Measurements from ENCODE around the gene CHCHD4. TPM values are rescaled to one million over a fixed set of nuclear protein-coding genes. Genes with fewer than 3 reads are reported as not detected.

The CHCHD4 gene
- total and polyA plus RNA-seq, 2 of the 13 experiments (the other 11 are each of a cell fraction or from before 2014, with no cell fraction given), result 15.8 to 24.1 TPM

DNA sequence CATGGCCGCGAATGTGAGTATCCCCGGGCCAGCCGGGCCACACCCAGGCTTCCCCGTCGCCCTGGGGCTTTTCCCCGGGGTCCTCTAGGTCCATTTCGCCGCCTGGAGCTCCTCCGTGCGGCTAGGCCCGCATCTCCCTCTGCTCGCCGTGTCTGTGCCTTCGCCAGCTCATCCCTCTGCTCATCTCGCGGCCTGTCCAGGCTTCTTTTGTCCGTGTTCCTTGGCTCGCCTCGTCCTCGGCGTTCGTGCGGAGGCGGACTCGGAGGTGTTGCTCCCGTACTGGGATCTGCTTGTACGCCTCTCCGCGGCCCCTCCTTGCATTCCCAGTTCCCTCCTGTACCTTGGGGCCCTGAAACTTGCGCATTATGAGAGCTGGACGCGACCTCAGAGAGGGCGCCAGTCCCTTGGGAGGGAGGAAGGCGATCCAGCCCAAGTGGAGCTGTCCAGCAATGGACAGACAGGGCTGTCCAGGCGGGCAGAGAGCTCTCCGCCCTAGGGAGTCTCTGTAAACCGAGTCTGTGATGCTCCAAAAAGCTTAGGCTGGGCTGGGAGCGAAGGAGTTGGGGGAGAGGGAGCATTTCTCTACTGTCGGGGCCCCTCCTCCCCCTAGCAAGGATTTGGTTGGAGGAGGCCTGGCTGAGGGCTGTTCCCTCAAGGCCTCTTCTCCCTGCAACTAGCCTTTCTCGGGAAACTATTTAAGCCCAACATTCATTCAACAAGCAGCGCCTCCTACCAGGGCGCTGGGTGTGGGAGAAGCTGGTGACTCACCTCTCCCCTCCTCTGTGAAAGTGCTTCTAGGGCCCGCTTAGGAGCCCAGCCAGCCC is 735 bp upstream of the CHCHD4 start (continued):
- TF ChIP-seq, protein P1, sequence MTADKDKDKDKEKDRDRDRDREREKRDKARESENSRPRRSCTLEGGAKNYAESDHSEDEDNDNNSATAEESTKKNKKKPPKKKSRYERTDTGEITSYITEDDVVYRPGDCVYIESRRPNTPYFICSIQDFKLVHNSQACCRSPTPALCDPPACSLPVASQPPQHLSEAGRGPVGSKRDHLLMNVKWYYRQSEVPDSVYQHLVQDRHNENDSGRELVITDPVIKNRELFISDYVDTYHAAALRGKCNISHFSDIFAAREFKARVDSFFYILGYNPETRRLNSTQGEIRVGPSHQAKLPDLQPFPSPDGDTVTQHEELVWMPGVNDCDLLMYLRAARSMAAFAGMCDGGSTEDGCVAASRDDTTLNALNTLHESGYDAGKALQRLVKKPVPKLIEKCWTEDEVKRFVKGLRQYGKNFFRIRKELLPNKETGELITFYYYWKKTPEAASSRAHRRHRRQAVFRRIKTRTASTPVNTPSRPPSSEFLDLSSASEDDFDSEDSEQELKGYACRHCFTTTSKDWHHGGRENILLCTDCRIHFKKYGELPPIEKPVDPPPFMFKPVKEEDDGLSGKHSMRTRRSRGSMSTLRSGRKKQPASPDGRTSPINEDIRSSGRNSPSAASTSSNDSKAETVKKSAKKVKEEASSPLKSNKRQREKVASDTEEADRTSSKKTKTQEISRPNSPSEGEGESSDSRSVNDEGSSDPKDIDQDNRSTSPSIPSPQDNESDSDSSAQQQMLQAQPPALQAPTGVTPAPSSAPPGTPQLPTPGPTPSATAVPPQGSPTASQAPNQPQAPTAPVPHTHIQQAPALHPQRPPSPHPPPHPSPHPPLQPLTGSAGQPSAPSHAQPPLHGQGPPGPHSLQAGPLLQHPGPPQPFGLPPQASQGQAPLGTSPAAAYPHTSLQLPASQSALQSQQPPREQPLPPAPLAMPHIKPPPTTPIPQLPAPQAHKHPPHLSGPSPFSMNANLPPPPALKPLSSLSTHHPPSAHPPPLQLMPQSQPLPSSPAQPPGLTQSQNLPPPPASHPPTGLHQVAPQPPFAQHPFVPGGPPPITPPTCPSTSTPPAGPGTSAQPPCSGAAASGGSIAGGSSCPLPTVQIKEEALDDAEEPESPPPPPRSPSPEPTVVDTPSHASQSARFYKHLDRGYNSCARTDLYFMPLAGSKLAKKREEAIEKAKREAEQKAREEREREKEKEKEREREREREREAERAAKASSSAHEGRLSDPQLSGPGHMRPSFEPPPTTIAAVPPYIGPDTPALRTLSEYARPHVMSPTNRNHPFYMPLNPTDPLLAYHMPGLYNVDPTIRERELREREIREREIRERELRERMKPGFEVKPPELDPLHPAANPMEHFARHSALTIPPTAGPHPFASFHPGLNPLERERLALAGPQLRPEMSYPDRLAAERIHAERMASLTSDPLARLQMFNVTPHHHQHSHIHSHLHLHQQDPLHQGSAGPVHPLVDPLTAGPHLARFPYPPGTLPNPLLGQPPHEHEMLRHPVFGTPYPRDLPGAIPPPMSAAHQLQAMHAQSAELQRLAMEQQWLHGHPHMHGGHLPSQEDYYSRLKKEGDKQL (CRISPR knock-in tag; IDR thresholded peaks at IDR 0.05; ENCODE audit: low read depth), result no peak
- TF ChIP-seq ZNF572 (CRISPR knock-in tag; IDR thresholded peaks at IDR 0.05) (no peak), ZBTB42 (CRISPR knock-in tag; IDR thresholded peaks at IDR 0.05) (peak; percentile 16; the same call in 1 of the 2 replicates), ZNF563 (CRISPR knock-in tag; IDR thresholded peaks at IDR 0.05) (0 out of 2 replicates have a peak, but pooled peaks have one; percentile 30), ARNT (IDR thresholded peaks at IDR 0.05) (no peak), SYNCRIP (IDR thresholded peaks at IDR 0.05; ENCODE audit: insufficient read depth, low read depth, low read length) (no peak), GLI4 (CRISPR knock-in tag; IDR thresholded peaks at IDR 0.05; ENCODE audit: borderline replicate concordance) (peak; percentile 29; the same call in 1 of the 2 replicates), GTF3A (CRISPR knock-in tag; conservative IDR thresholded peaks at IDR 0.05) (no peak), MXD4 (CRISPR knock-in tag; IDR thresholded peaks at IDR 0.05) (no peak), ZNF615 (CRISPR knock-in tag; IDR thresholded peaks at IDR 0.05; ENCODE audit: borderline replicate concordance) (no peak), TMF1 (CRISPR knock-in tag; IDR thresholded peaks at IDR 0.05; ENCODE audit: low read depth) (no peak; the same call in 1 of the 2 replicates), ZNF441 (CRISPR knock-in tag; IDR thresholded peaks at IDR 0.05; ENCODE audit: borderline replicate concordance) (no peak), SIX1 (CRISPR knock-in tag; IDR thresholded peaks at IDR 0.05; ENCODE audit: borderline replicate concordance) (no peak), MAFF (IDR thresholded peaks at IDR 0.05; ENCODE audit: low read depth, low read length) (no peak), ZNF883 (CRISPR knock-in tag; IDR thresholded peaks at IDR 0.05; ENCODE audit: not compliant biosample characterization) (no peak), PAWR (CRISPR knock-in tag; IDR thresholded peaks at IDR 0.05; ENCODE audit: borderline replicate concordance) (0 out of 2 replicates have a peak, but pooled peaks have one; percentile 39), ZFP90 (CRISPR knock-in tag; IDR thresholded peaks at IDR 0.05; ENCODE audit: borderline replicate concordance) (peak; percentile 39), ZNF564 (CRISPR knock-in tag; IDR thresholded peaks at IDR 0.05) (no peak), ZNF253 (CRISPR knock-in tag; IDR thresholded peaks at IDR 0.05; ENCODE audit: borderline replicate concordance) (no peak)
- TF ChIP-seq, protein P2, sequence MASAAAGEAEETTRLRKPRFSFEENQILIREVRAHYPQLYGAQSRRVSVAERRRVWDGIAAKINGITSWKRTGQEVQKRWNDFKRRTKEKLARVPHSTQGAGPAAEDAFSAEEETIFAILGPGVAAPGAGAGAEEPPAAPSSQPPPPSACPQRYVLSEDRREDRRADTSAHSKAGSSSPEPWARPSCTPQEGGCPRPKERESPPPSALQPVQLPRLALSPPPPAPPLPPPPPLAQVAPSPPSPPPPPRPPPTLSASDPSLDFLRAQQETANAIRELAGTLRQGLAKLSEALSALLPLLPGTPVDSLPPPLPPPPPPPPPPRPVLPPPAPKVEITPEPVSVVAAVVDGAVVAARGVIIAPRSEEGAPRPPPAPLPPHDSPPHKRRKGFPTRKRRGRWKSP (CRISPR knock-in tag; IDR thresholded peaks at IDR 0.05), result peak; percentile 23; the same call in 1 of the 2 replicates
- TF ChIP-seq, protein P3, sequence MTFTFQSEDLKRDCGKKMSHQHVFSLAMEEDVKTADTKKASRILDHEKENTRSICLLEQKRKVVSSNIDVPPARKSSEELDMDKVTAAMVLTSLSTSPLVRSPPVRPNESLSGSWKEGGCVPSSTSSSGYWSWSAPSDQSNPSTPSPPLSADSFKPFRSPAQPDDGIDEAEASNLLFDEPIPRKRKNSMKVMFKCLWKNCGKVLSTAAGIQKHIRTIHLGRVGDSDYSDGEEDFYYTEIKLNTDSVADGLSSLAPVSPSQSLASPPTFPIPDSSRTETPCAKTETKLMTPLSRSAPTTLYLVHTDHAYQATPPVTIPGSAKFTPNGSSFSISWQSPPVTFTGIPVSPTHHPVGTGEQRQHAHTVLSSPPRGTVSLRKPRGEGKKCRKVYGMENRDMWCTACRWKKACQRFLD (CRISPR knock-in tag; IDR thresholded peaks at IDR 0.05; ENCODE audit: borderline replicate concordance), result 0 out of 2 replicates have a peak, but pooled peaks have one; percentile 33
